ENCODE results near the gene NFATC3.

NFATC3 gene

DNA sequence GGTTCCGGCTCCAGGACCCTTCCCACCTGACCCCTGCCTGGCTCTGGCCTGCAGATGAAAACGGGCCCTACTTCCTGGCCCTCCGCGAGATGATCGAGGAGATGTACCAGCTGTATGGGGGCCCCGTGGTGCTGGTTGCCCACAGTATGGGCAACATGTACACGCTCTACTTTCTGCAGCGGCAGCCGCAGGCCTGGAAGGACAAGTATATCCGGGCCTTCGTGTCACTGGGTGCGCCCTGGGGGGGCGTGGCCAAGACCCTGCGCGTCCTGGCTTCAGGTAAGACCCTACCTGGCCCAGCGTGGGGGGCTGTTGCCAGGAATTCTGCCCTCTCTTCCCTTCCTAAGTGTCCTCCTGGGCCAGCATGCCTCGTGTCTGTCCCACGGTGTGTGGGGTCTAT is 170.5 kb downstream of the NFATC3 start:
- no peak for DNase-seq

DNA sequence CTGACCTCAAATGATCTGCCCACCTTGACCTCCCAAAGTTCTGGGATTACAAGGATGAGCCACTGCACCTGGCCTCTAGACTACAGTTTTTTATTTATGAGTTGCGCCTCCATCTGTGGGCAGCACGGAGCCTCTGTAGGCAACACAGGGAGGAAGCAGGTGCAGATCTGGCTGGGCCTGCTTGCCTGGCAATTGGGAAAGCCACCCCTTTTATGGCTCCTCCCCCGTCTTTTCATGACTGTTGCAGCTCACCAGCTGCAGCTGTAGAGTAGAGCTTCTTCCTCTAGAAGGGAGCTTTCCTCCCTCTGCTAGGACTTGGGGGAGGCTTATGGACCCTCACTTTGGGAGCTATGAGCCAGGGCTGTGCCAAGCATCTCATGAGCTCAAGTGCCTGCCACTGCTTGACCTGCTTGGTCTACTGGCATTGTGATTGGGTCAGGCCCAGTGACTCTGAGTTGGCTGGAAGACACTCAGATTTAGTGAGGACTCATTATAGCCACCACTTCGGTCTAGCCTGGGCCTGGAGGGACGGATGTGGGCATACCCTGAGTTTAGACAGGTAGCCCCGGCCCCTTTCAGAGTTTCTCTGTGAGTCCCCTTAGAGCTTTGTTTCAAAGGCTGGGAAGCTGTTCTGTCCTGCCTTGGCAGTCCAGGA is 172.2 kb downstream of the NFATC3 start:
- no peak for DNase-seq

DNA sequence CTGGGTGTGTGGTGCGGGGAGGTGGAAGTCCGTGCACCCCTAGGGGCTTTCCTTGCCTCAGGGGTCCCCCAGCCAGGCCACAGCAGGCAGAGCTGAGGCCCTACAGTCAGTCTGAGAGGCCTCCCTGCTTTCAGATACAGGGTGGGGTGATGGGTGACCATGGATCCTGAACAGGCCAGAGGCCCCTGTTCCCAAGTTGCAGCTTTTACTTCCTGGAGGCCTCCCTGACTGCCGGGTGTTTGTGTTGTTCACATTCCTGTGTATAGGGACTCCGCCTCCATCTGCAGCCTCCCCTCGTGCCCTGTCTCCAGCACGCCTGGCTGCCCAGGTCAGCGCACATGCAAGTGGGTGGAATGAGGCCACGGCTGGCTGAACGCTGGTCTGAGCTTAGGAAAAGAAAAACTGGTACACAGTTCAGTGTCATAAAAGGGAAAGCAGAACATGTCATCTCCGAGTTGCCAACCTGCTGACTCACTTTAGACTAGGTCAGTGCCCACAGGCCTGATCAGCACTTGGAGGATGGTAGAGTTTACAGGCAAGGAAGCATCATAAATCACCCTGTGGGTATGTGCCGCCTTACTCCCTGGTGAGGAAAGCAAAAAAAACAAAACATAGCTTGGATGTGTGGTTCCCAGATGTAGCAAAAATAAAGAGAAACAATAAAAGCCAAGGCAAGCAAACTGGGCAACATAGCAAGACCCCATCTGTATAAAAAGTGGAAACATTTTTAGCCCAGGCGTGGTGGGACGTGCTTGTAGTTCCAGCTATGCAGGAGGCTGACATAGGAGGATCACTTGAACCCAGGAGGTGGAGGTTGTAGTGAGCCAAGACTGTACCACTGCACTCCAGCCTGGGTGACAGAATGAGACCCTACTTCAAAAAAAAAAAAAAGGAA is 173.0 kb downstream of the NFATC3 start:
- DNase-seq = no peak

DNA sequence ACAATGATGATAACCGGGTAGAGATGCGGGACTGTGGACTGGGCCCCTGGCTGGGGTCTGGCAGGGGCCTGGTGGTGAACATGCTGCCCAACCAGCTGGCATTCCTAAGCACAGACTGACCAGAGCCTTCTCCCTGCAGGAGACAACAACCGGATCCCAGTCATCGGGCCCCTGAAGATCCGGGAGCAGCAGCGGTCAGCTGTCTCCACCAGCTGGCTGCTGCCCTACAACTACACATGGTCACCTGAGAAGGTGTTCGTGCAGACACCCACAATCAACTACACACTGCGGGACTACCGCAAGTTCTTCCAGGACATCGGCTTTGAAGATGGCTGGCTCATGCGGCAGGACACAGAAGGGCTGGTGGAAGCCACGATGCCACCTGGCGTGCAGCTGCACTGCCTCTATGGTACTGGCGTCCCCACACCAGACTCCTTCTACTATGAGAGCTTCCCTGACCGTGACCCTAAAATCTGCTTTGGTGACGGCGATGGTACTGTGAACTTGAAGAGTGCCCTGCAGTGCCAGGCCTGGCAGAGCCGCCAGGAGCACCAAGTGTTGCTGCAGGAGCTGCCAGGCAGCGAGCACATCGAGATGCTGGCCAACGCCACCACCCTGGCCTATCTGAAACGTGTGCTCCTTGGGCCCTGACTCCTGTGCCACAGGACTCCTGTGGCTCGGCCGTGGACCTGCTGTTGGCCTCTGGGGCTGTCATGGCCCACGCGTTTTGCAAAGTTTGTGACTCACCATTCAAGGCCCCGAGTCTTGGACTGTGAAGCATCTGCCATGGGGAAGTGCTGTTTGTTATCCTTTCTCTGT is 174.0 kb downstream of the NFATC3 start:
- DNase-seq = no peak

DNA sequence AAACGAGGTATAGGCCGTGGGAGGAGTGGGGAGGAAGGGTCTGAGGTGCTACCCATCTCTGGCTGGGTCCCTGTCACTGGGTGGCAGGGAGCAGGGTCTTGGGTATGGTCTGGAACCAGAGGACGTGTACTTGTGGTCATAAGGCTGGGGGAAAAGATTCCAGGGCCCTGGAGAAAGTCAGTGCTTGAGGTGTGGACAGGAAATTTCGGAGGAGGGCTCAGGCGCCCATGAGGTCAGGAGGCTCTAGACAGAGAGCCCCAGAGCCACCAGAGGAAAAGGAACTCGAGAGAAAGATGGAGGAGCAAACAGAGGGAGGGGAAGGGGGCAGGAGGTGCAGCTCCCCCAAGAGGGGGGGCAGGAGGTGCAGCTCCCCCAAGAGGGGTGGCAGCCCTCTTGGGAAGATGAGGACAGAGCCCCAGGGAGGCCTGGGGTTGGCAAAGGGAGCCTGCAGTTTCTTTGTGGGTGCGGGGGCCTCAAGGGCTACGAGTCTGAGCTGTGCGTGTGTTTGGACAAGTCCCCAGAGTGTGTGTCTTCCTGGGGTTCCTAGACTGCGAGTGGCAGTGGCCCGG is 178.5 kb downstream of the NFATC3 start:
- no peak for DNase-seq

DNA sequence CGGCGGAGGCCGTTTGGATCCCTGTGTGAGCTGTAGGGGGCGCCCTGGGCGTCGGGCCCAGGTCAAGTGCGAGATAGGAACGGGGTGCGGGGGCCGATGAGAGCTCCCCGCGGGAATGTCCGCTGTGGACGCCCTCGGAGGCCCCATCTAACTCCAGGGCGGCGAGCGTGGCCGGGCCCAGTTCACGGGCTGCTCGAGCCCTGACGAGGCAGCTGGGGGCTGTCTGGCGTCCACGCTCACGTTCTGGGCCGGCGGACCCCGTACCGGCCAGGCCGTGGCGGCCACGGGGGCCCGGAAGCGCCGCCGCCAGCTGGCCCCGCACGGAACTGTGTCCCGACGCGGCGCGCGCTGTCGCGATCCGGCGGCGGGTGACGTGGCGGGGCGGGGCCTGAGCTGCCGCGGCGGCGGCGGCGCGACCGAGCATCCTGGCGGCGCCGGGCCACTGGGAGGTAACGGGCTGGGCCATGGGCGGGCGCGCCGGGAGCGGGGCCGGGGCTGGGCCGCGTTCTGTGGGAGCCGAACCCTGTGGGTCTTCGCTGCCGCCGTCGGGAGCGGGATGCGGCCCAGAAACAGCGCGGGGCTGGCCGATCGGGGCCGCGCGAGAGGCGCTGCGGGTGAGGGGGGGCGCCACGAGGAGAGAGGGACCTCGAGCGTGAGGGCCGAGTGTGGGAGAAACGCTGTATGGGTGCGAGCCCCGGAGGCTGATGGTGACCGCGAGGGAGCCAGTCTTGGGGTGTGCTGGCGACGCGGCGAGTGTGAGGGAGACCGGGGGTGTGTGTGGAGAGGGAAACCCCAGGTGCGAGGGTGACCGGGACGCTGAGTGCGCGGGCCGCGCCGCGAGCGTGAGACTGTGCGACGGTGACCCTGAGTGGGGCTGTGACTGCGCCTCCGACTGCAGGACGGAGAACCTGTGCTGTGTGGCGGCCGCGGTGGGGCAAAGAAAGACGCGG is 179.2 kb downstream of the NFATC3 start, which contains the start of gene SLC7A6:
Gene SLC7A6 (plus strand): TSS at position 399 of the 950 bp plus-strand sequence. CDS start 10,201 bp downstream, outside the sequence.
- DNase-seq = peak; percentile 80

DNA sequence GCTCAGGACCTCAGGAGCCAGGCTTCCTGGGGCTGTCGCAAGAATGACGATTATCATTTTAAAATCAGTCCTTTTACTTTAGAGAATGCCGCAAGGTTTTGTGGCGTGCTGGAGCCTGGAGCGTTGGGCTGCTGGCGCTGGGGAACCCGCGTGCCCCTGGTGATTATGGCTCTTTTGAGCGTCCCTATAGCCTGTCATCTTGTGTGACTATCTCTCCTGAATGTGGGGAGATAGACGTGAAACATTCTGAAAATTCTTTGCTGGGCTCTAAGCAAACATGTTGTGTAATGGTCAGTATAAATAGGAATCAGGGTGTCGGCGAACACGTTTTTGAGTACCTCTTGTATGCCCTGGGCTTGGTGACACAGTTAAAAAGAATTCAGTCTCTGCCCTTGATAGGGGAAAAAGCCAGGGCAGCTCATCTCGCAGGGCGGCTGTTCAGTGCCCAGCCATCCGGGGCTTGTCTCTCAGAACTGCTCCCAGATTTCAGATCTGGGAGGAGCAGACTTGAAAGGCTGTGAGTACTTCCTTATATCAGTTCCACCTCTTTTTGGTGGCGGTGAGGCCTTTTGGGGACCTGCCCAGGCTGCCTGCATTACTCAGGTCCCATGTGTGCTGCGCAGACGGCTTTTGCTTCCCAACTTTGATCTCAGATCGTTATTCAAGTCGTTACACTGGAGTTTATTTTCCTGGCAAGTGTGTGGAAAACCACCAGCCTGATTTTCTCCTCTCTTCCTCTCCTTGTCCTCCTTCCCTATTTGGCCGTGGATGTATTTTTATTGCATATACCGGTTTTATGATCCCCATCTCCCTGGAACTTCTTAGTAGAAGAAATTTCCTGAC is 180.1 kb downstream of the NFATC3 start:
- peak; percentile 69 for DNase-seq

DNA sequence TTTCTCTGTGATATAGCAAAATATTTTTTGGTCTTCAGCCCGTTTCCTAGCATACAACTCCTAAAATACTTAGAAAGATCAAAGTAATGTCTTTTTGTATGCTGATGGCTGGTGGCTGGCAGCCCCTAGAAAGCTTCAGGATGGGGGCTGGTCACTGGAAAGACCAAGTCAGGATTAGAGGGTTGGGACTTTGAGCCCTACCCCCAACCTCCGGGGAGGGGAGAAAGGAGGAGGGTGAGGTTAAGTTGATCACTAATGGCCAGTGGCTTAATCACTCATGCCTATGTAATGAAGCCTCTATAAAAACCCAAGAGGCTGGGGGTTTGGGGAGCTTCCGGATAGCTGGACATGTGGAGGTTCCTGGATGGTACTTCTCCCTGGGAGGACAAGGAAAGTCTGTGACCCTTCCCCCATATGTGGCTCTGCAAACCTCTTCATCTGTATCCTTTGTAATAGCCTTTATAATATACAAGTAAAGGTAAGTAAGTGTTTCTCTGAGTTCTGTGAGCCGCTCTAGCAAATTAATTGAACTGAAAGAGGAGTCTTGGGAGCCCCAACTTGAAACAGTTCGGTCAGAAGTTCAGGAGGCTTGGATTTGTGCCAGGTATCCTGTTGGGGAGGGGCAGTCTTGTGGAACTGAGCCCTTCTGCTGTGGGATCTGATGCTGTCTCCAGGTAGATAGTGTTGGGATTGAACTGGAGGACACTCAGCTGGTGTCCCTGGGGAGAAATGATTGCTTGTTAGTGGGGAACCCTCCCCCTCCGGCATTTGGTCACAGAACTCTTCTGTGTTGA is 182.6 kb downstream of the NFATC3 start:
- DNase-seq = no peak

DNA sequence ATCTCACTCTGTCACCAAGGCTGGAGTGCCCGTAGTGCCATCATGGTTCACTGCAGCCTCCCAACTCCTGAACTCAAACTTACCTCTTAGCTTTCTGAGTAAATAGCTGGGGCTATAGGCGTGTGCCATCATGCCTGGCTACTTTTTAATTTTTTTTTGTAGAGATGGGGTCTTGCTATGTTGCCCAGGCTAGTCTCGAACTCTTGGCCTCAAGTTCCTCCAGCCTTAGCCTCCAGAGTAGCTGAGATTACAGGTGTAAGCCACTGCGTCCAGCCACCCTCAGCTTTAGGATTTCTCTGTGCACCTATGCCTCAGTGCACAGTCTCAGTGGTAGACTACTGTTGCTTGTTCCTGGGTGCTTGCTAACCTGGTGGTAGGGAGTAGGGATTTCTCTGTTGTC is 184.6 kb downstream of the NFATC3 start:
- no peak for DNase-seq

DNA sequence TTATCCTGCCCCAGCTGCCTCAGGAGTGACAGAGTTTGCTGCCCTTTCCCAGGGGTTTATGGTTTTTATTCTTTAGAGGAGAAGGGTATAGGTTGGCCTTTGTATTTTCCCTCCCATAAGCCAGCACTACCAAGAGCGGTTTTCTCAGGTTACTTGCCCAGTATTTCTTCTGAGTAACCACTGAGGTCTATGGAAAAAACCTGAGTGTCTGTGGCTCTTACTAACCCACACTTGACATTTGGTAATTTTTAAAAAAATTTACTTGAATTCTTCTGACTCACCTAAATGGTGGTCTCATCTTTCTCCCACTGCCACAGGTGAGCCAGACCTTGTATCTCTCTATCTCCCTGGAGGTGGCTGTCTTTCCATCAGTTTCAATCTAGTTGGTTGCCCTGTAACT is 185.2 kb downstream of the NFATC3 start:
- DNase-seq = no peak

DNA sequence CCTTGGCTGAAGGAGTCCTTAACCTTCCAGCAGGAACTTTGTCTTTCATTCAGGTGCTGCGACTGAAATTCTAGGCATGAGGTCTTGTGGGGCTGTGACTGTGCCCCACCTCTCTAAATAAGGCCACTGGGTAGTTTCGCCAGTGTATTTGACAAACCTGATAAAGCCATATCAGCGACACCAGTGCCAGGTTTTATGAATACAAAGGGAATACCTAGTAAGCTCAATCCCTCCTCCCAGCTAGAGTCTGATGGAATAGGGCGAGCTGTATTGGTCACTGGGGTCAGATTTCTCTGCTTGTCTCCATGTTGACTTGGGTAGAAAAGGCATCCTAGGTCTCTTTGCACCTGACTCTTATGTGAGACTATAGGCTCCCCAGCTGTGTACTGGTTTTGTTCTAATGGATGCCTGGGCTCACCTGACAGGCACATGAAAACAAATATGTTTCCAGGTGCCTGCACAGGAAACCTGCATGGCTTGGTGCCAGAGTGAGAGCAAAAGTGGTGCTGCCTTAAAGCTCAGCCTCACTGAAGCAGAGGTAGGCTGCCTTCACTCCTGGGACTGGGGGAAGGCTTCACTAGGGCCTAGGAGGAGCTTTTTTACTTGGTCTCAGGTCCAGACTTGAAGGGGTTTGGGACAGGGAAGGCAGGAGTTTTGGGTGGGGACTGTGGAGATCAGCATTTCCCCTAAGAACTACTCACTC is 187.5 kb downstream of the NFATC3 start:
- peak; percentile 19 for DNase-seq

DNA sequence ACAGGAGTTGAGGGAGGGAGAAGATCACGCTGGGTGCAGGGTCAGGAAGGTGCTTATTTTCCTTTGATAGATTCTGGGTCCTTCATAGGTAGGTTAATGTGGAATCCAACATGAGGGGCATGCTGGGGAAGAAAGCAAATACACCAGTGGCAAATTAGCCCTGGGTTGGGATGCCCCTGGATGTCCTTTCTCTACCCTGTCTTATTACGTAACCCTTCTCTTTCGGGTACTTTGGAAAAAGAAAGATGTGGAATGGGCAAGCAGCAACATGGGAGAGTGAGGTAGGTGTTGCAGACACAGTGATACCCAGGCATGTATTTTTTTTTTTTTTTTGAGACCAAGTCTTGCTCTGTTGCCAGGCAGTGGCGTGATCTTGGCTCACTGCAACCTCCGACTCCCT is 188.3 kb downstream of the NFATC3 start:
- no peak for DNase-seq

DNA sequence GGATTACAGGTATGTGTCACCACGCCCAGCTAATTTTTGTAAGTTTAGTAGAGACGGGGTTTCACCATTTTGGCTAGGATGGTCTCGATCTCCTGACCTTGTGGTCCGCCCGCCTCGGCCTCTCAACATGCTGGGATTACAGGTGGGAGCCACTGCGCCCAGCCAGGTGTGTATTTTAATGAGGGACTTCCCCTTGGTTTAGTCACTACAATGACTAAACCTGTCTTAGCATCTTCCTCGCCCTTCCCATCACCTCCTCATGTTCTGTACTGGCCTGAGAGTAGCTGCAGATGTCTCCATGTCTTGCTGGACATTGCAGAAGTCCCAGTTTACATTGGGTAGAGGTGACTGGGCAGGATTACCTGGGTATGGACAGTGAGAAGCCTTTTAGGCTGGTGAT is 188.7 kb downstream of the NFATC3 start:
- DNase-seq = no peak

DNA sequence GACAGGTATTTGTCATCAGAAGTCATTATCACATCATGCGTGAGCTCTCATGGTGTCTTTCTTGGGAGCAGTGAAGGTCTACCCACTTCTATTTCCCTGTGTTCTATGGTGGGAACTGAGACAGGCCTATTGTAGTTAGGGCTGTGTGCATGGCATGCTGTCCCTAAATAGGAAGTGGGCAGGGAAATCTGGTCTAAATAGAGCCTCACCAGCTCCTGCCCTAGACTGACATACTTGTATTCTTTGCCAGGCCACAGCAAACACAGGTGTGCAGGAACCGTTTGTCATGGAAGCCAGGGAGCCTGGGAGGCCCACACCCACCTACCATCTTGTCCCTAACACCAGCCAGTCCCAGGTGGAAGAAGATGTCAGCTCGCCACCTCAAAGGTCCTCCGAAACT is 189.3 kb downstream of the NFATC3 start:
- DNase-seq = no peak

DNA sequence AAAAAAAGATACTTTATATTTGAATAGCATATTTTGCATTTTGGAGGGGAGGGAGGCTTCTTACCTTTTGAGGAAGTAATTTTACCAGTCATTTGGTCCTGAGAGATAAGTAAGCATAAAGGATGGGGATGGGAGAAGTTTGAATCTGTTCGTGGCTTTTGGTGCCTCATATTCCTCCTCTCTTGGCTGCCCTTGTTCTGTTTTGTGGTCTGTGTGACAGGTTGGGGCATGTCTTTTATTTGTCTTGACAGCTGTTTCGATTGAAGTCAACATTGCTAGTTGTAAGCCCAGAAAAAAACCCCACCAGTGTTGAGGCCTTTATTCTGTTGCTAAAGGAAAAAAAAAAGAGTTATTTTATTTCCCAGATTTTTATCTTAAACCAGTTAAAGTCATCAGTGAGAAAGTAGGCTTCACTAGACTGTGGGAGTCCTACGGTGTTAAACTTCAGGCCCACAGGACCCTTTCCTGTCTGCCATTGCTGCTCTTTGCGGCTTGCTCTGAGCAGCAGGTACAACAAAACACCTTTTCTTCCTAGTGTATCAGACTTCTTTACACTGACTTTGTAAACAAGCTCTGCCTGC is 190.5 kb downstream of the NFATC3 start:
- DNase-seq = peak; percentile 22

DNA sequence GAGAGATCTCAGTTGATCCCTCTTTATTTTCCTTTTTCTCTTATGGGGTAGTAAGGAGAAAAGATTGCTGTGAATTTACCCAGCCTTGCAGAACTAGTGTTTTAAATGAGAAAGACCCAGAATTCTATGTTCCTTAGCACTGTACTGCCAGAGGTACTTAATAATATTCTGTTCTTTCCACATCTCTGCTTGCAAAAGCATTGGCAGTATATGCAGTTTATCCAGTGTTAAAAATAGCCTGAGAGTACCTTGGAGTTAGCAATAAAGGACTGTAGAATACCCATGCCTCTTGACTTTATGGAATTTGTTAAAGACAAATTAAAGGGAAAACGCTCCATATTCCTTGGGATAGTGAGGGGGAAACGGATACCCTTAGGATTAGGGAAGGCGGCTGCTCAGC is 191.1 kb downstream of the NFATC3 start:
- no peak for DNase-seq
